WI38 (cell line): ENCODE results near the gene TYRP1.

Source experiments
- H3K4me3 ChIP-seq: 2 replicates; pipeline ENCODE4 v1.5.1; 2011; ENCODE audit warnings: low read depth, mild to moderate bottlenecking, control low read depth, low read length
- TF ChIP-seq, protein P1 (sequence below): IDR thresholded peaks from 2 replicates; pipeline ENCODE4 v1.5.1; 2012; ENCODE audit warnings: low read depth, mild to moderate bottlenecking, control low read depth, low read length

TYRP1 gene, protein sequence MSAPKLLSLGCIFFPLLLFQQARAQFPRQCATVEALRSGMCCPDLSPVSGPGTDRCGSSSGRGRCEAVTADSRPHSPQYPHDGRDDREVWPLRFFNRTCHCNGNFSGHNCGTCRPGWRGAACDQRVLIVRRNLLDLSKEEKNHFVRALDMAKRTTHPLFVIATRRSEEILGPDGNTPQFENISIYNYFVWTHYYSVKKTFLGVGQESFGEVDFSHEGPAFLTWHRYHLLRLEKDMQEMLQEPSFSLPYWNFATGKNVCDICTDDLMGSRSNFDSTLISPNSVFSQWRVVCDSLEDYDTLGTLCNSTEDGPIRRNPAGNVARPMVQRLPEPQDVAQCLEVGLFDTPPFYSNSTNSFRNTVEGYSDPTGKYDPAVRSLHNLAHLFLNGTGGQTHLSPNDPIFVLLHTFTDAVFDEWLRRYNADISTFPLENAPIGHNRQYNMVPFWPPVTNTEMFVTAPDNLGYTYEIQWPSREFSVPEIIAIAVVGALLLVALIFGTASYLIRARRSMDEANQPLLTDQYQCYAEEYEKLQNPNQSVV

DNA sequence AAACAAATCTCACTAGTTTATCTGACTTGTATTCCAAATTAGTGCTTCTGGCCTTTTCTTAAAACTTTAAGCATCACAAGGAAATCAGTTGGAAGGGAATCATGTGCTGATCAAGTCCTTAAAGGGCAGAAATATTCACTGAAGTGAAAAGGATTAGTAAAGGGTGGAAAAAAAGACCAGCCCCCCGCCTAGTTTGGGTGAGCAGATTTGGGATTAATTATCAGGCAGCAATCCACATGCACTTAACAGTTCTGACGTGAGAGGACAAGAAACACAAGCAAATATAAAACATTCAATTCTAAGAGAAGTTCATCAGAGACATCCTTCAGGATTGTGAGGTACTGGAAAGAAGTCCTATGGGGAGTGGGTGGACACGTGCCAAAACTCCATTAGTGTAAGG lies at the start of gene TYRP1:
Gene TYRP1, plus strand, starts transcription at position 245 of the 400 bp plus-strand sequence. CDS start 612 bp downstream, outside the sequence.
- TF ChIP-seq, protein P1, sequence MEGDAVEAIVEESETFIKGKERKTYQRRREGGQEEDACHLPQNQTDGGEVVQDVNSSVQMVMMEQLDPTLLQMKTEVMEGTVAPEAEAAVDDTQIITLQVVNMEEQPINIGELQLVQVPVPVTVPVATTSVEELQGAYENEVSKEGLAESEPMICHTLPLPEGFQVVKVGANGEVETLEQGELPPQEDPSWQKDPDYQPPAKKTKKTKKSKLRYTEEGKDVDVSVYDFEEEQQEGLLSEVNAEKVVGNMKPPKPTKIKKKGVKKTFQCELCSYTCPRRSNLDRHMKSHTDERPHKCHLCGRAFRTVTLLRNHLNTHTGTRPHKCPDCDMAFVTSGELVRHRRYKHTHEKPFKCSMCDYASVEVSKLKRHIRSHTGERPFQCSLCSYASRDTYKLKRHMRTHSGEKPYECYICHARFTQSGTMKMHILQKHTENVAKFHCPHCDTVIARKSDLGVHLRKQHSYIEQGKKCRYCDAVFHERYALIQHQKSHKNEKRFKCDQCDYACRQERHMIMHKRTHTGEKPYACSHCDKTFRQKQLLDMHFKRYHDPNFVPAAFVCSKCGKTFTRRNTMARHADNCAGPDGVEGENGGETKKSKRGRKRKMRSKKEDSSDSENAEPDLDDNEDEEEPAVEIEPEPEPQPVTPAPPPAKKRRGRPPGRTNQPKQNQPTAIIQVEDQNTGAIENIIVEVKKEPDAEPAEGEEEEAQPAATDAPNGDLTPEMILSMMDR = no peak
- H3K4me3 ChIP-seq = no peak within 1 kb of the TSS

DNA sequence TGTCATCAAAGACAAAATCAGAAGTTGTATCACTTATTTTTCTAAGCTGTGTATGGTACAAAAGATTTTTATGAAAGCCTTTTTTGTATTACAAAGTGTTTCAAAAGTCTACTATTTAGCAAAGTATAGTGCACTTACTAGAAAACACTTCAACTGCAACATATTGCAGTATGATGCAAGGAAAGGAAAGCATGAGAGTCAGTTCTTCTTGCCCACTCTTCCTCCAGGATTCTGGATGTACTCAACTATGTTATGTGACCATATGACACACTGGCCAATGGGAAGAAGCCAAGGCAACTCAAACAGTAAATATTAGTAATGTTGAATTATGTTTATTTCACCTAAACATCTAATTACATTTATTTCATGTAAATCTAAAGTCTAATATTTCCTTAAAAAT lies 49.5 kb upstream of the TYRP1 start:
- no peak overlapping the region for H3K4me3 ChIP-seq
- TF ChIP-seq, protein P1 = no peak

DNA sequence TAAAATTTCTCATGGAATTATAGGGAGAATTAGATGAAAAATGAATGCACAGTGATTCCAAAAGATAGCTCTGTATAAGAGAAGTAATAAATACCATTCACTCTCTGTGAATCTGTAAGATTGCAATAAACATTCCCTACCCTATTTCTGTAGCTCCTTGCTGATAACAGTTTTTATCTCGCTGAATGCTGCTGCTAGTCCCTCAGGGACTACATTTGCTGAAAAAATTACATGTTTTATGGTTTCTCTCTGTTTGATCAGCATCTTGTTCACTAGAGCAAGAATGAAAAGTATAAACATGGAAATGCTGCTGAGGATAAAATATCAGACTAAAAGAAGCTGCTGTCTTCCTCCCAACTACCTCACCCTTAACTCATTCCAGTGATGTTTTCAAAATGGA lies 44.3 kb upstream of the TYRP1 start:
- TF ChIP-seq, protein P1 = no peak

DNA sequence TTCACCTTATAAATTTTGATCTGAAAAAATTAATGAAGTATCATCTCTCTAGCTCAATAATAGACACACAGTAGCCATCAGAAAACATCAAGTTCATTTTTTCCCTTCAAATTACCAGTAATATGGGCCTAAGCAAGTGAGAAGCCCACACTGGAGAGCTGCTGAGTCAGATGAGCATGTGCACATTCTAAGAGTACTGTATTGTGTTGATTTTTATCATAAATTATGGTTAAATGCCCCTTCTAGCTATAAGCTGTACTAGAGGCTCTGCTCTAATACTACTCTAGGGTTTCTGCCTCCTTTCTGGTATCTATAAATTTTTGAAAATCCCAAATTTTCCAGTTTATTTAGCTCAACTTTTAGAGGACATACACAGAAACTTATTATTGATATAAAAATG lies 42.1 kb upstream of the TYRP1 start:
- TF ChIP-seq, protein P1 = no peak
- no peak overlapping the region for H3K4me3 ChIP-seq

More for the DNA sequence above, 44.3 kb upstream of the TYRP1 start:
- H3K4me3 ChIP-seq = no peak overlapping the region

DNA sequence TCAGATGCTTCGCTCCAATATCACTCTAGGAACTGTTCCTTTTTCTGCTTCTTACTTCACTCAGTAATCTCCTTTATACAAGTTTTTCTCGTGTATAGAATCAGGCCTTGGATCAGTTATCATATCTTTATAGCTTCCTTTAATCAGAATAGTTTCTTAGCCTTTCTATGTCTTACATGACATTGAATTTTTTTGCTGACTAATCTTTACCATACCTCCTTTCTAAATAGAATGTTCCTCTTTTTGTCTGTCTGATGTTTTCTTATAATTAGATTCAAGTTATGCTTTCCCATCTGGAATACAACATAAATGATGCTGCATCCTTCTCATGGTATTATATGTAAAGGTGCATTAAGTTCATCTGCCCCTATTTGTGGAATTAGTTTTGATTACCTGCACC lies 40.2 kb upstream of the TYRP1 start:
- TF ChIP-seq, protein P1 = no peak
- no peak overlapping the region for H3K4me3 ChIP-seq

DNA sequence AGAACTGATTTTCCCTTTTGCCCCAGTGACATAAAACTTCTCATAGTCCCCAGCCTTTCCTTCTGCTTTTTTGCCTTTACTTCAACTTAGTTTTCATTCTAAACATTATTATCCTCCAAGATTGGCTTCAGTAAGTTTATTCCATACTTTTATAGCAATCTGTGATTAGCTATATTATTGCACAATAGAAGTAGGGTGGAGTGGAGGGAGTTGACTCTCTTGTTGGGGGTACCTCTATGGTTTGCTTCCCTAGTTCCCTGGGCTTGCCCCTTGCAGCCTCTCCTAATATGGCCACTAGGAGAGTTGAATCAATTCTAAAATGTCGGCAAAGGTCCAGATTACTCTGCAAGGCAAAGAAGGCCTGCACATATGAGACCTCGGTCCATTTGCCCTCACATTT lies 36.4 kb upstream of the TYRP1 start:
- TF ChIP-seq, protein P1 = no peak
- no peak overlapping the region for H3K4me3 ChIP-seq

DNA sequence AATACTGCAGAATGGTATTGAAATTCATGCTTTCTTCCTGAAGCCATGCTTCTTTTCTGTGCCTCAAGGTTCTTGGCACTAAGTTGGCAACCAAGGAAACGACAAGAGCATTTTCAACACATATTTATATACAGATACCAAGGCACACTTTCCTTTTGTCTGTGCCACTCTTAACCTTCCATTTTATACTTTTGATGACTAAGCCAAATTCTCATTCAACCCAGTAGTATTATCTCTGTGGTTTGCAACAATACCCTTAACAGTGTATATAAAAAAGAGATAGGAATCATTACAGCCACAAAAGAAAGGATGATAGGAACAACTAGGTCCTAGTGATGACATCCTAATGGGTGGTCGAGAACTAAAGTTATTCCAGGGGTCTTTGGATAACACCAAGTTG lies 36.0 kb upstream of the TYRP1 start:
- no peak overlapping the region for H3K4me3 ChIP-seq
- TF ChIP-seq, protein P1 = no peak
